WTC11 (cell line): Measurements from ENCODE around the gene COL4A1. TPM values are rescaled to one million over a fixed set of nuclear protein-coding genes. Genes with fewer than 3 reads are reported as not detected.

ENCODE experiments used
- ATAC-seq: fragments of 200-7000 bp; cut with Tn5 transposase; 2 replicates; pipeline ENCODE4 v1.10.0; 2021; ENCODE audit warnings: mild to moderate bottlenecking, moderate library complexity
- CTCF ChIA-PET: fragments of 300-600 bp; sonication (Branson Sonifier 250); formaldehyde crosslinking; loops from one replicate; lab custom pipeline; 2021; ENCODE audit warnings: antibody characterized with exemption; lab: Charles Lee
- POLR2A ChIA-PET: fragments of 350-600 bp; sonication (Branson Sonifier 250); formaldehyde crosslinking; loops from one replicate; lab custom pipeline; 2021; ENCODE audit warnings: antibody characterized with exemption; lab: Charles Lee
- DNase-seq: peaks from one replicate; pipeline ENCODE4 v3.0.0; 2021; ENCODE audit warnings: low spot score
- H3K27ac Mint-ChIP-seq: 2 replicates; pipeline ENCODE4 v1.8.0; 2021; ENCODE audit warnings: mixed read lengths
- H3K27me3 Mint-ChIP-seq: 2 replicates; pipeline ENCODE4 v1.8.0; 2021; ENCODE audit warnings: low read depth, mild to moderate bottlenecking, moderate library complexity, mixed read lengths
- H3K36me3 Mint-ChIP-seq: 2 replicates; pipeline ENCODE4 v1.8.0; 2021; ENCODE audit warnings: mixed read lengths
- H3K4me1 Mint-ChIP-seq: 2 replicates; pipeline ENCODE4 v1.8.0; 2022; ENCODE audit warnings: mixed read lengths
- H3K4me3 Mint-ChIP-seq: 2 replicates; pipeline ENCODE4 v1.8.0; 2021; ENCODE audit warnings: mild to moderate bottlenecking, moderate library complexity, mixed read lengths
- H3K9me3 Mint-ChIP-seq: 2 replicates; pipeline ENCODE4 v1.8.0; 2021; ENCODE audit warnings: mixed read lengths
- AFF4 ChIP-seq: sonication (generic); formaldehyde crosslinking; IDR thresholded peaks from 2 replicates; pipeline ENCODE4 v1.8.1; 2023; ENCODE audit warnings: mild to moderate bottlenecking, missing genetic modification reagents, borderline replicate concordance
- ELF4 ChIP-seq: sonication (generic); formaldehyde crosslinking; IDR thresholded peaks from 2 replicates; pipeline ENCODE4 v1.8.1; 2022; ENCODE audit warnings: low read depth, mild to moderate bottlenecking, moderate library complexity, missing genetic modification reagents
- ETV6 ChIP-seq: sonication (generic); formaldehyde crosslinking; IDR thresholded peaks from 2 replicates; pipeline ENCODE4 v1.8.1; 2022; ENCODE audit warnings: mild to moderate bottlenecking, missing genetic modification reagents
- GRHL2 ChIP-seq: fragments of 250-450 bp; sonication (Bioruptor Pico); IDR thresholded peaks from 2 replicates; pipeline ENCODE4 v1.8.0; 2022; ENCODE audit warnings: mild to moderate bottlenecking, moderate library complexity; ENCODE audit not compliant: insufficient replicate concordance, severe bottlenecking
- MLX ChIP-seq: sonication (generic); formaldehyde crosslinking; IDR thresholded peaks from 2 replicates; pipeline ENCODE4 v1.8.1; 2023; ENCODE audit warnings: mild to moderate bottlenecking, missing genetic modification reagents, moderate library complexity
- MXD4 ChIP-seq: fragments of 250-450 bp; sonication (Bioruptor Pico); IDR thresholded peaks from 2 replicates; pipeline ENCODE4 v1.8.0; 2021; ENCODE audit warnings: mild to moderate bottlenecking, moderate library complexity, borderline replicate concordance
- NR1H2 ChIP-seq: sonication (generic); formaldehyde crosslinking; IDR thresholded peaks from 2 replicates; pipeline ENCODE4 v1.9.0; 2021; ENCODE audit warnings: mild to moderate bottlenecking, moderate library complexity, missing genetic modification reagents
- PREB ChIP-seq: sonication (generic); formaldehyde crosslinking; IDR thresholded peaks from 2 replicates; pipeline ENCODE4 v1.8.1; 2022; ENCODE audit warnings: mild to moderate bottlenecking, missing genetic modification reagents, moderate library complexity, borderline replicate concordance
- RELA ChIP-seq: sonication (generic); formaldehyde crosslinking; IDR thresholded peaks from 2 replicates; pipeline ENCODE4 v1.8.1; 2022; ENCODE audit warnings: missing genetic modification reagents, mild to moderate bottlenecking, borderline replicate concordance
- SMAD3 ChIP-seq: sonication (generic); formaldehyde crosslinking; IDR thresholded peaks from 2 replicates; pipeline ENCODE4 v1.8.0; 2022; ENCODE audit warnings: missing genetic modification reagents, mild to moderate bottlenecking, borderline replicate concordance
- SOX15 ChIP-seq: fragments of 250-450 bp; sonication (Bioruptor Pico); IDR thresholded peaks from 2 replicates; pipeline ENCODE4 v1.9.0; 2021; ENCODE audit warnings: mild to moderate bottlenecking
- TCF7 ChIP-seq: sonication (generic); formaldehyde crosslinking; IDR thresholded peaks from 2 replicates; pipeline ENCODE4 v1.8.0; 2022; ENCODE audit warnings: mild to moderate bottlenecking, low read depth, missing genetic modification reagents, moderate library complexity
- ZNF263 ChIP-seq: sonication (generic); formaldehyde crosslinking; IDR thresholded peaks from 2 replicates; pipeline ENCODE4 v1.8.1; 2022; ENCODE audit warnings: low read depth, mild to moderate bottlenecking, moderate library complexity, missing genetic modification reagents
- ZNF281 ChIP-seq: sonication (generic); formaldehyde crosslinking; IDR thresholded peaks from 2 replicates; pipeline ENCODE4 v1.8.0; 2023; ENCODE audit warnings: mild to moderate bottlenecking, missing genetic modification reagents
- ZNF317 ChIP-seq: sonication (generic); formaldehyde crosslinking; IDR thresholded peaks from 2 replicates; pipeline ENCODE4 v1.8.1; 2023; ENCODE audit warnings: low read depth, mild to moderate bottlenecking, moderate library complexity, missing genetic modification reagents, borderline replicate concordance
- total RNA-seq: library from RNA; stranded (reverse); gene quantifications from 3 replicates; pipeline ENCODE4 v1.2.3, GENCODE V29; 2021
- TF ChIP-seq, protein P1 (sequence below): fragments of 250-450 bp; sonication (Bioruptor Pico); IDR thresholded peaks from 2 replicates; pipeline ENCODE4 v1.9.0; 2021; ENCODE audit warnings: moderate library complexity, mild to moderate bottlenecking, inconsistent platforms, borderline replicate concordance
- TF ChIP-seq, protein P2 (sequence below): sonication (generic); formaldehyde crosslinking; IDR thresholded peaks from 2 replicates; pipeline ENCODE4 v1.8.1; 2022; ENCODE audit warnings: low read depth, mild to moderate bottlenecking, moderate library complexity, missing genetic modification reagents, borderline replicate concordance
- TF ChIP-seq, protein P3 (sequence below): fragments of 250-450 bp; sonication (Bioruptor Pico); IDR thresholded peaks from 2 replicates; pipeline ENCODE4 v1.9.0; 2021; ENCODE audit warnings: mild to moderate bottlenecking

The COL4A1 gene
- total RNA-seq, 1 experiment from 2014 or later: 89.6 TPM

DNA sequence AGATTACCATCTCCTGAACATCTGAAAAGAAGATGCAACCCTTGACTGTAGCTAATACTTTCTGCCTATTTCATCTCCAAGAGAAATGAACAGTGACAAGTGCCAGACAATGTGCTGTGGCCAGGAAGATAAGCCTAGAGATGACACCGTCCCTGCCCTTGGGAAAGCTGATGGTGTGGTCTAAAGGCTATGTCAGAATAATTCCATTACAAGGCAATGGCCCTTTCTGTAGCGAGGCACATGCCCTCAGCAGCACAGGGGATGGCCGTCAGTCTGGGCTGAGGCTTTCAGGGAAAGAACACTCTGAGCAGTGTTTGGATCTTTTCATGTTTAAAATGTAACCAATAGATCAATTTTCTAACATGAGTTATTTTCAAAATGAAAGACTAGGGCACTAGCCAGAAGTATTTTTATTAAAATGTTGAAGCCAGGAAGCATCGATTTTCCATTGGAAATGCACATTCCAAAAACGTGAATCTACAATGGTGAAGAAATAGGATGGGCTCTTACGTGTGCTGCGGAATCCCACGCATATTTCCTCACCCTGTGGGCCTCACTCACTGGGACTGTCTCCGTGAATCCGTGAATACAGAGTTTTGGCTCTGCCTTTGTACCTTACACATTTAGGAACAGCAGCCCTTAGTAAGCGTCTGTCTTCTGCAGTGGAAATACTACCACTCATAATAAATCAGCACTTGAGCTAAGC is 22.0 kb downstream of the COL4A1 start:
- ATAC-seq: no peak
- ChIA-PET POLR2A (no interaction called here), CTCF (interaction anchor here (1.3 kb wide), 1 partner anchor 10 kb away, joined by 4 read pairs; no protein-coding TSS in a partner anchor)
- Mint-ChIP-seq H3K4me3 (no peak overlapping the region), H3K36me3 (no peaks in the 10 kb centered on the region; the same call in 1 of the 2 replicates), H3K9me3 (no peaks in the 10 kb centered on the region), H3K4me1 (no peaks in the 10 kb centered on the region), H3K27ac (no peak overlapping the region), H3K27me3 (no peaks in the 10 kb centered on the region)
- TF ChIP-seq ZNF281 (CRISPR knock-in tag) (no peak), MXD4 (CRISPR knock-in tag) (no peak), SOX15 (CRISPR knock-in tag) (no peak), PREB (CRISPR knock-in tag) (no peak), ZNF263 (CRISPR knock-in tag) (no peak), MLX (CRISPR knock-in tag) (no peak), AFF4 (no peak), SMAD3 (CRISPR knock-in tag) (no peak), ETV6 (CRISPR knock-in tag) (no peak), TCF7 (no peak), GRHL2 (CRISPR knock-in tag) (no peak), ELF4 (CRISPR knock-in tag) (no peak), ZNF317 (no peak), RELA (CRISPR knock-in tag) (no peak), NR1H2 (CRISPR knock-in tag) (no peak)
- TF ChIP-seq, protein P1, sequence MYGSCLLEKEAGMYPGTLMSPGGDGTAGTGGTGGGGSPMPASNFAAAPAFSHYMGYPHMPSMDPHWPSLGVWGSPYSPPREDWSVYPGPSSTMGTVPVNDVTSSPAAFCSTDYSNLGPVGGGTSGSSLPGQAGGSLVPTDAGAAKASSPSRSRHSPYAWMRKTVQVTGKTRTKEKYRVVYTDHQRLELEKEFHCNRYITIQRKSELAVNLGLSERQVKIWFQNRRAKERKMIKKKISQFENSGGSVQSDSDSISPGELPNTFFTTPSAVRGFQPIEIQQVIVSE (CRISPR knock-in tag): no peak
- TF ChIP-seq, protein P2, sequence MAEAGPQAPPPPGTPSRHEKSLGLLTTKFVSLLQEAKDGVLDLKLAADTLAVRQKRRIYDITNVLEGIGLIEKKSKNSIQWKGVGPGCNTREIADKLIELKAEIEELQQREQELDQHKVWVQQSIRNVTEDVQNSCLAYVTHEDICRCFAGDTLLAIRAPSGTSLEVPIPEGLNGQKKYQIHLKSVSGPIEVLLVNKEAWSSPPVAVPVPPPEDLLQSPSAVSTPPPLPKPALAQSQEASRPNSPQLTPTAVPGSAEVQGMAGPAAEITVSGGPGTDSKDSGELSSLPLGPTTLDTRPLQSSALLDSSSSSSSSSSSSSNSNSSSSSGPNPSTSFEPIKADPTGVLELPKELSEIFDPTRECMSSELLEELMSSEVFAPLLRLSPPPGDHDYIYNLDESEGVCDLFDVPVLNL: no peak
- TF ChIP-seq, protein P3, sequence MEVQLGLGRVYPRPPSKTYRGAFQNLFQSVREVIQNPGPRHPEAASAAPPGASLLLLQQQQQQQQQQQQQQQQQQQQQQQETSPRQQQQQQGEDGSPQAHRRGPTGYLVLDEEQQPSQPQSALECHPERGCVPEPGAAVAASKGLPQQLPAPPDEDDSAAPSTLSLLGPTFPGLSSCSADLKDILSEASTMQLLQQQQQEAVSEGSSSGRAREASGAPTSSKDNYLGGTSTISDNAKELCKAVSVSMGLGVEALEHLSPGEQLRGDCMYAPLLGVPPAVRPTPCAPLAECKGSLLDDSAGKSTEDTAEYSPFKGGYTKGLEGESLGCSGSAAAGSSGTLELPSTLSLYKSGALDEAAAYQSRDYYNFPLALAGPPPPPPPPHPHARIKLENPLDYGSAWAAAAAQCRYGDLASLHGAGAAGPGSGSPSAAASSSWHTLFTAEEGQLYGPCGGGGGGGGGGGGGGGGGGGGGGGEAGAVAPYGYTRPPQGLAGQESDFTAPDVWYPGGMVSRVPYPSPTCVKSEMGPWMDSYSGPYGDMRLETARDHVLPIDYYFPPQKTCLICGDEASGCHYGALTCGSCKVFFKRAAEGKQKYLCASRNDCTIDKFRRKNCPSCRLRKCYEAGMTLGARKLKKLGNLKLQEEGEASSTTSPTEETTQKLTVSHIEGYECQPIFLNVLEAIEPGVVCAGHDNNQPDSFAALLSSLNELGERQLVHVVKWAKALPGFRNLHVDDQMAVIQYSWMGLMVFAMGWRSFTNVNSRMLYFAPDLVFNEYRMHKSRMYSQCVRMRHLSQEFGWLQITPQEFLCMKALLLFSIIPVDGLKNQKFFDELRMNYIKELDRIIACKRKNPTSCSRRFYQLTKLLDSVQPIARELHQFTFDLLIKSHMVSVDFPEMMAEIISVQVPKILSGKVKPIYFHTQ (CRISPR knock-in tag): no peak
- DNase-seq: no peak
